Hippocampal formation (tissue), 2 donors: ENCODE results near the gene DPEP2NB.
"Not testable (repeated sequence)": the region's sequence is repeated elsewhere in the genome, so short reads cannot be mapped to it uniquely, and the experiment has no call there.

Experiments
- DNase-seq, 2 donors: peaks; one replicate each; lab custom pipeline; 2025; lab: John Stamatoyannopoulos, UW

DPEP2NB gene

GRCh38 chr16:68015681-68016080 lies at the start of gene DPEP2NB:
Gene DPEP2NB (minus strand): TSS chr16:68015911. CDS start chr16:68015770, 141 bp downstream.
- DNase-seq = no peak

- peak; percentile 51 to 60 for DNase-seq
Observed at GRCh38 chr16:68064791-68065365, 49.2 kb upstream of the DPEP2NB start.

- DNase-seq = no peak
Observed at GRCh38 chr16:68062910-68063393, 47.2 kb upstream of the DPEP2NB start.

- no peak for DNase-seq
Observed at GRCh38 chr16:68061396-68061795, 45.7 kb upstream of the DPEP2NB start.

- DNase-seq = no peak
Observed at GRCh38 chr16:68059804-68060203, 44.1 kb upstream of the DPEP2NB start.

GRCh38 chr16:68055395-68055794 lies 39.7 kb upstream of the DPEP2NB start:
- DNase-seq = no peak

GRCh38 chr16:68049449-68049848 lies 33.7 kb upstream of the DPEP2NB start:
- DNase-seq = no peak

- DNase-seq = no peak
Observed at GRCh38 chr16:68047987-68048386, 32.3 kb upstream of the DPEP2NB start.

- no peak for DNase-seq
Observed at GRCh38 chr16:68046106-68046505, 30.4 kb upstream of the DPEP2NB start.

- no peak for DNase-seq
Observed at GRCh38 chr16:68041783-68042182, 26.1 kb upstream of the DPEP2NB start.

- DNase-seq = peak; percentile 16 to 72
Observed at GRCh38 chr16:68040506-68041288, 25.0 kb upstream of the DPEP2NB start.

- DNase-seq = no peak
Observed at GRCh38 chr16:68037841-68038597, 22.3 kb upstream of the DPEP2NB start.

GRCh38 chr16:68035227-68035626 lies 19.5 kb upstream of the DPEP2NB start:
- DNase-seq = no peak

GRCh38 chr16:68033101-68033500 lies 17.4 kb upstream of the DPEP2NB start:
- DNase-seq = no peak

GRCh38 chr16:68031951-68032350 lies 16.2 kb upstream of the DPEP2NB start:
- DNase-seq = no peak

GRCh38 chr16:68030108-68030507 lies 14.4 kb upstream of the DPEP2NB start:
- not testable (repeated sequence) for DNase-seq

- DNase-seq = no peak
Observed at GRCh38 chr16:68028996-68029395, 13.3 kb upstream of the DPEP2NB start.

GRCh38 chr16:68022728-68023537 lies 7.2 kb upstream of the DPEP2NB start, which contains the start of the genes DDX28 and DUS2:
Gene DDX28 (minus strand): TSS chr16:68023232. CDS start chr16:68023202, 30 bp downstream.
Gene DUS2 (plus strand): TSS chr16:68023284. CDS start chr16:68038024, 14,740 bp downstream.
- peak; percentile 73 to 90 for DNase-seq

GRCh38 chr16:68022278-68022727 lies 6.6 kb upstream of the DPEP2NB start:
- no peak for DNase-seq

GRCh38 chr16:68021490-68021889 lies 5.8 kb upstream of the DPEP2NB start:
- DNase-seq = no peak

- no peak for DNase-seq
Observed at GRCh38 chr16:68019167-68019680, 3.5 kb upstream of the DPEP2NB start.
